Neutrophil (primary cell): ENCODE data around the gene CPNE4.

Experiments used
- H3K27ac ChIP-seq: fragments of 200-600 bp; sonication (generic); 2 replicates; pipeline ENCODE4 v1.5.1; 2016; ENCODE audit warnings: mild to moderate bottlenecking, moderate library complexity
- H3K27me3 ChIP-seq: fragments of 200-600 bp; sonication (generic); 2 replicates; pipeline ENCODE4 v1.6.0; 2016; ENCODE audit warnings: mild to moderate bottlenecking
- H3K36me3 ChIP-seq: fragments of 200-600 bp; sonication (generic); 2 replicates; pipeline ENCODE4 v1.5.1; 2017
- H3K4me1 ChIP-seq, 2 experiments: fragments of 200-600 bp in 1 of 2; sonication (generic) in 1 of 2; 1 replicate in 1 of 2; 2 replicates in 1 of 2; pipeline versions ENCODE4 v1.5.1 to v1.6.1; 2013 to 2016; ENCODE audit warnings: low read depth in 1 of 2, low read length in 1 of 2, mild to moderate bottlenecking in 1 of 2, moderate library complexity in 1 of 2; ENCODE audit not compliant: control insufficient read depth in 1 of 2, insufficient read depth in 1 of 2
- H3K4me3 ChIP-seq, 2 experiments: fragments of 200-600 bp in 1 of 2; sonication (generic) in 1 of 2; 1 replicate in 1 of 2; 2 replicates in 1 of 2; pipeline ENCODE4 v1.5.1; 2013 to 2016; ENCODE audit warnings: low read depth in 1 of 2, low read length in 1 of 2, mild to moderate bottlenecking in 1 of 2, moderate library complexity in 1 of 2
- H3K9me3 ChIP-seq: fragments of 200-600 bp; sonication (generic); 2 replicates; pipeline ENCODE4 v1.5.1; 2016
- TF ChIP-seq, protein P1 (sequence below): fragments of 200-600 bp; sonication (generic); IDR thresholded peaks from 2 replicates; pipeline ENCODE4 v1.5.1; 2016; ENCODE audit warnings: antibody characterized with exemption

The CPNE4 gene

DNA sequence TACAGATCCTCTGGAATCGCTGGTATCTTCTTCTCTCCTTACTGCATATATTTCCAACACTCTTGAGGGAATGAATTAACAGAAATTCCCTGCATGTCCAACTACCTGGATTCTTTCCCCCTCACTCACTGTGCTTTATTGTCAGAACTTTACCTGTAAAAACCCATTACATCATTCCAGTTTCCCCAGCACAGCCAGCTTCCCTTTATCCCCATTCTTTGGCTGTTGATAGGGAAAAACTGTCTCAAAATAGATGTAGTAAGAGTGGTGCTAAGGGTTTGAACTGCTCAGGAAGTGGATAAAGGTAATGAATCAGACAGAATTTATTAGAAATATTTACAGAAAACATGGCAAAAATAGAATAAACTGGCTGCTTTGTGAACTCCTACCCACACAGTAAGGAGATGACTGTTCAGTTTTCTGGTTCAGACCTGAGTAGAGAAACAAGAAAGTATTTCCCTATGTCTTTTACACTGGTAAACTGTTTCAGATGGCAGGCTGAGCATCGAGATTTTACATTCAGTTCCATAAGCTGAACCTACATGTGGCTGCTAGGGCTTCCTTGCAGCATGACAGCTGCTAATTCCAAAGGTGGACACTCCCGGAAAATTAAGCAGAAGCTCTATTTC lies 188.4 kb downstream of the CPNE4 start:
- H3K27ac ChIP-seq, result no peak overlapping the region
- H3K4me1 ChIP-seq, result peaks cover 17 to 30% of the 10 kb centered on the region in 2 experiments
- H3K9me3 ChIP-seq, result no peaks in the 10 kb centered on the region
- H3K4me3 ChIP-seq, result no peak overlapping the region
- no peaks in the 10 kb centered on the region for H3K36me3 ChIP-seq
- no peaks in the 10 kb centered on the region for H3K27me3 ChIP-seq
- TF ChIP-seq, protein P1, sequence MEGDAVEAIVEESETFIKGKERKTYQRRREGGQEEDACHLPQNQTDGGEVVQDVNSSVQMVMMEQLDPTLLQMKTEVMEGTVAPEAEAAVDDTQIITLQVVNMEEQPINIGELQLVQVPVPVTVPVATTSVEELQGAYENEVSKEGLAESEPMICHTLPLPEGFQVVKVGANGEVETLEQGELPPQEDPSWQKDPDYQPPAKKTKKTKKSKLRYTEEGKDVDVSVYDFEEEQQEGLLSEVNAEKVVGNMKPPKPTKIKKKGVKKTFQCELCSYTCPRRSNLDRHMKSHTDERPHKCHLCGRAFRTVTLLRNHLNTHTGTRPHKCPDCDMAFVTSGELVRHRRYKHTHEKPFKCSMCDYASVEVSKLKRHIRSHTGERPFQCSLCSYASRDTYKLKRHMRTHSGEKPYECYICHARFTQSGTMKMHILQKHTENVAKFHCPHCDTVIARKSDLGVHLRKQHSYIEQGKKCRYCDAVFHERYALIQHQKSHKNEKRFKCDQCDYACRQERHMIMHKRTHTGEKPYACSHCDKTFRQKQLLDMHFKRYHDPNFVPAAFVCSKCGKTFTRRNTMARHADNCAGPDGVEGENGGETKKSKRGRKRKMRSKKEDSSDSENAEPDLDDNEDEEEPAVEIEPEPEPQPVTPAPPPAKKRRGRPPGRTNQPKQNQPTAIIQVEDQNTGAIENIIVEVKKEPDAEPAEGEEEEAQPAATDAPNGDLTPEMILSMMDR, result no peak

GRCh38 chr3:131843174-131843573 lies 191.6 kb downstream of the CPNE4 start:
- Histone ChIP-seq H3K4me3 (no peak overlapping the region), H3K27ac (no peak overlapping the region), H3K36me3 (no peaks in the 10 kb centered on the region), H3K4me1 (peaks cover 13 to 35% of the 10 kb centered on the region in 2 experiments), H3K9me3 (no peaks in the 10 kb centered on the region), H3K27me3 (peaks cover 2% of the 10 kb centered on the region)
- TF ChIP-seq, protein P1, result no peak

DNA sequence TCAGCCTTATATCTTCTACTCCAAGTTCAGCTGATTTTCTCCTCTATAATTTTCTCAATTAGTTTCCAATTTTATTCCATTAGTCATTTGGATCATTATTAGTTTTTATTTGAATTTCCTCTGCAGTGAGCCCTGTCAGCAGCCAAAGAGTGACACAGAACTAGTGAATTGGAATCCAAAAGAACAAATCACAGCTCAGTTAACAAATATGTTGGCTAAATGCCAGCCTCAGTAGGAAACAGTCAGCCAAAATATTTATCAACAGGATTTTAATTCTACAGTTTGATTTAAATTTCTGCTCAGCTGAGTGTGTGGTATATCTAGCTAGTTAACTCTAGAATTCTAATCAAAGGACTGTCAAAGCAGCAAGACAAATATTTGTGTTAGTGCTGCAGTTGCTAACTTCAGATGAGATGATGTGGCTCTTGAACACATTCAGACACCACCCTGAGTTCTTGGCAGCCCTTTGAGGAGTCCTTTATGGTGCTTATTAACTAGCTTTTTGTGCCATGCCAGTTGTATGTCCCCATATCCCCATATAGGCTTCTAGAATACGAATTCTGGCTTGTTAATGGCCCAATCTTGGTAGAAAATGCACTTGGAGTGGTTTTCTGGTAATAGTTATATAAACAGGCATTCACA lies 194.5 kb downstream of the CPNE4 start:
- H3K9me3 ChIP-seq, result no peaks in the 10 kb centered on the region
- no peaks in the 10 kb centered on the region for H3K36me3 ChIP-seq
- H3K27ac ChIP-seq, result no peak overlapping the region
- H3K4me3 ChIP-seq, result no peak overlapping the region
- H3K4me1 ChIP-seq, result peaks cover 0 to 19% of the 10 kb centered on the region in 2 experiments
- peaks cover 3% of the 10 kb centered on the region for H3K27me3 ChIP-seq
- TF ChIP-seq, protein P1, result no peak

DNA sequence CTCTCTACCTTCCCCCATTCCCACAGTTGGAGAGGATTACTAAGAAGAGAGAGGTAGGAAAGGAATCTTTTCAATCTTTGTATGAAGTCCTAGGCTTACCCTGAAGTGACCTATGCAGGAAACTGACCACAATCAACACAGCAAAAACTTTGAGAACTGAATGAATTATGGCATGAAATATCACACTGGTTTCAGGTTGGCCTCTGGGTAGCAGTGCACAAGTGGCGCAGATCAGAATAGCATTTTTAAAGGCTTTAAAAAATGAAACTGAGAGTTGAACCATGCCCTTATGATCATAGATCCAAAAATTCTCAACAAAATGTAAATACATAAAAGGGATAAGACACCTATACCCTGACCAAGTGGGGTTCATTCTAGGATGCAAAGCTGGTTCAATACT lies 198.9 kb downstream of the CPNE4 start:
- TF ChIP-seq, protein P1, result no peak

DNA sequence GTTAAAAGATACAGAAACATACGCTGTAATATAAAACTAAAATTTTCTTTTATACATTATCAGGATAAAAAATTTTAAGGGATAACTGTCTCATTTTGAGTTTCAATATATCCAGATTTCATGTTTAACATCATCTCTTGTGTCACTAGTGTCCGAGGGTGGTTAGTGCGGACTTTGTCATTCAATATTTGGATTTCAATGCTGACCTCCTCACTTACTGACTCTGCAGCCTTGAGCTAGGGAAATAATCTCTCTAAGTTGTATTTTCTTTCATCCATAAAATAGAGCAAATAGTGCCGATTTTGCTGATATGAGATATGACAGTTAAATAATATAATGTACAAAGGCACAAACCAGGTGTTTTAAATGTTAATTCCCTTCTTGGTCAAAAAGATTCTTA lies 203.2 kb downstream of the CPNE4 start:
- Histone ChIP-seq H3K9me3 (no peaks in the 10 kb centered on the region), H3K4me3 (no peak overlapping the region), H3K27me3 (peaks cover 6% of the 10 kb centered on the region), H3K36me3 (no peaks in the 10 kb centered on the region), H3K27ac (no peak overlapping the region), H3K4me1 (peaks cover 0 to 4% of the 10 kb centered on the region in 2 experiments)
- TF ChIP-seq, protein P1, result no peak

More for the DNA sequence above, 198.9 kb downstream of the CPNE4 start:
- no peak overlapping the region for H3K4me3 ChIP-seq
- peaks cover 0 to 7% of the 10 kb centered on the region in 2 experiments for H3K4me1 ChIP-seq
- no peaks in the 10 kb centered on the region for H3K36me3 ChIP-seq
- peaks cover 3% of the 10 kb centered on the region for H3K27me3 ChIP-seq
- no peaks in the 10 kb centered on the region for H3K9me3 ChIP-seq
- no peak overlapping the region for H3K27ac ChIP-seq
